ENCODE results near the gene NDFIP1.
"Not testable (repeated sequence)": the region's sequence is repeated elsewhere in the genome, so short reads cannot be mapped to it uniquely, and the experiment has no call there.

The NDFIP1 gene, protein sequence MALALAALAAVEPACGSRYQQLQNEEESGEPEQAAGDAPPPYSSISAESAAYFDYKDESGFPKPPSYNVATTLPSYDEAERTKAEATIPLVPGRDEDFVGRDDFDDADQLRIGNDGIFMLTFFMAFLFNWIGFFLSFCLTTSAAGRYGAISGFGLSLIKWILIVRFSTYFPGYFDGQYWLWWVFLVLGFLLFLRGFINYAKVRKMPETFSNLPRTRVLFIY
- total RNA-seq: 113 to 122 reads per million in 2 donors

DNA sequence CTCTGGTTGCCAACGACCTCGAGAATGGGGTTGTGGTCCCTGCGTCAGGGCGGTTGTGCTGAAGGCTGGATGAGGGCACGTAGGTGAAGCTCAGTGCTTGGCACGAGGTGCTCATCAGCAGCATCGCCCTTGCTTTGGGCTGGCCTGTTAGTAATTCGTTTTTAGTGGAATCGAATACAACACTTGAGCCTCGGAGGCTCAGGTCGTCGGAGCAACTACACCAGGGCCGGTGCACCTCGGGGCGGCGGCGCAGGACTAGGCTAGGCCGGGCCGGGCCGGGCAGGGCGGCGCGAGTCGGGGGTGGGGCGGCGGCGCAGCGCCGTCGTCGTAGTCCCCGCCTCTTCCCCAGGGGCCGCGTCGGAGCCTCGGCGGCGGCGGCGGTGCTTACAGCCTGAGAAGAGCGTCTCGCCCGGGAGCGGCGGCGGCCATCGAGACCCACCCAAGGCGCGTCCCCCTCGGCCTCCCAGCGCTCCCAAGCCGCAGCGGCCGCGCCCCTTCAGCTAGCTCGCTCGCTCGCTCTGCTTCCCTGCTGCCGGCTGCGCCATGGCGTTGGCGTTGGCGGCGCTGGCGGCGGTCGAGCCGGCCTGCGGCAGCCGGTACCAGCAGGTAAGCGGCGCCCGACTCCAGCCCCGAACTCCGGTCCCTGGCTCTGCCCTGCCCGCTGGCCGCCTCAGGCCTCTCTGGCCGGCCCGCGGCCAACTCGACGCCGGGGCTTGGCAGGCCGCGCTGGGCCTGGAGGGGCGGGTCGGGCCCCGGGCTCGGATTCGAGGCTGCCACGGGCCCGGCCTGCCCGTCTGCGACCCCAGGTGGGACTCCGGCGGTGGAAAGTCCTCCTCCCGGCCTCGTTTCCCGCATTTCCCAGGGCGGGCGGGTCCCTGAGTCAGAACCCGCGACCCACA, at the start of gene NDFIP1:
Gene NDFIP1, plus strand, starts transcription at position 348 of the 899 bp plus-strand sequence. Its CDS starts 196 bp downstream, at position 544.
- DNase-seq: peak; percentile 77

DNA sequence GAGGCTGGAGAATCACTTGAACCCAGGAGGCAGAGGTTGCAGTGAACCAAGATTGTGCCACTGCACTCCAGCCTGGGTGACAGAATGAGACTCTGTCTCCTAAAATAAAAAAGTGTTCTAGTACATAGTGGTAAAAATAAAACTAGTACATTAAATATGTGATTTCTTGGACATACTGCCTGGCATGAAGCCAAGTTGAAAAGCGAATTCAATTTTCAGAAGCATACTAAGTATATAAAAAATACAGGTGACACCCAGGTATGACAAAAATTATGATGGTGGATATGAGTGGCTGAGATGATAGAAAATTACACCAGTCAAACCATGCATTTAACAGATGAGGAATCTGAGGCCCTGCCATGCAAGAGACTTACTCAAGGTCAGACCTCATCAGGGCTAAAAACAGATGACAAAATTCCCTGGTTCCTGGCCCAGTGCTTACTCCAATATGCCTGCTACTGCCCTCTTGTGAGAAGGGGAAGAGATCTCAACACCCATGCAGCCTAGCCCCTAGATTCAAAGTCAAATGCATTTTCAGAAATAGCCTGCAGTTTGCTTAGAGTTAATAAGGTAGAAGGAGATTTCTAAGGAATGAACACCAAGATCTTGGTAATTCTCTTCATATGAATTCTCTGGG, 49.2 kb upstream of the NDFIP1 start:
- DNase-seq: no peak

DNA sequence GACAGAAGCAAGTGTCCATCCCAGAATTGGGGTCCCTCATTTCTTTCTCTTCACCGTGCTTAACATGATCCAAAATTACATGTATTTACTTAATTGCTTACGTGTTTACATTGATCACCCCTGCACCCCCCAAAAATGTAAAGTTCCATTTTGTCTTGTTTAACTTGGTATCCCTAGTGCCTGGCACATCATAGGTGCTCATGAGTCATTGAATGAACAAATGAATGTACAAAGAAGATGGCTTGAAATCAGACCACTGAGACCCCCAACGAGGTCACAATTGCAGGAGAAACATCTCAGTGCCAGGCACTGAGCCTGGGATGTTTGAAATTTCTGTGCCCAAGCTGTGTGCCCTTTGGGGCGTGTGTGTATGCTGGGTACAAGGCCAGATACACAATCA, 45.2 kb upstream of the NDFIP1 start:
- DNase-seq: no peak

DNA sequence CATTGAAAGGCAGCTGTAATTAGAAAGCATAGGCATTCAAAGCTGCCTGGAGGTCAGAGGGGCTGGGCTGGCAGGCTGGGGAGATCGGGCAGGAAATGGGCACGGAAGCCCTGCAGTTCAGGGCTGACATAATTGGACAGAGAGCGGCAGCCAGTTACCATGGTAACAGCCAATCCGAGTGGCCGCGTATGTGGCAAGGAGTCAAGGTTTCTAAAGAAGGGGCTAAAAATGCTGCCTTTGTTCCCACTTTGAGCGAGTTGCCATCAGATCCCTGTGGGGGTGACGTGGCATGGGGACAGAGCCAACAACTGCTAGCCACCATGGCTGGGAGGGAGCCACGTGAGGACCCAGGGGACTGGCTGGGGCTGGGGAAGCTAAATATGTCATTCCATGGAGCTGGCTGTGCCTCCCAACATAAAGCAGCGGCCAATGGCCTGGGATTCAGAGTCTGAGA, 44.7 kb upstream of the NDFIP1 start:
- no peak for DNase-seq

DNA sequence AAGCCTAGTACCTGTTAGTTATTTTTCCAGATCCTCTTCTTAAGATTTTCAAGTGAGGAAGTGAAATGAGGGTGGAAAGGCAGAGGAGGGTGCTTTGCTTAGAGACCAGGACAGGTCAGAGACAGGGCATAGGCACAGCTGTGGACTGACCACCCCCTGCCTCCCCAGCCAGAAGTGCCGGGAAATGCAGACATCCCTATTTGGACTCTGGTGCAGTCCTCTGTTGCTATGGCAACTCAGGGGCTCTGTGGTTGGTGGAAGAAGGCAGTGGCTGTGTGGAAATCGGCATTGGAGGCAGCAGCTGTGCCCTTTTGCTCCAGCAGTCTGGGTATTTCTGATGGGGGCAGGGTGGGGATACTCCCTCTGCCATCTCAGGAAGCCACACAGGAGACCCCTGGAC, 43.3 kb upstream of the NDFIP1 start:
- DNase-seq: no peak

DNA sequence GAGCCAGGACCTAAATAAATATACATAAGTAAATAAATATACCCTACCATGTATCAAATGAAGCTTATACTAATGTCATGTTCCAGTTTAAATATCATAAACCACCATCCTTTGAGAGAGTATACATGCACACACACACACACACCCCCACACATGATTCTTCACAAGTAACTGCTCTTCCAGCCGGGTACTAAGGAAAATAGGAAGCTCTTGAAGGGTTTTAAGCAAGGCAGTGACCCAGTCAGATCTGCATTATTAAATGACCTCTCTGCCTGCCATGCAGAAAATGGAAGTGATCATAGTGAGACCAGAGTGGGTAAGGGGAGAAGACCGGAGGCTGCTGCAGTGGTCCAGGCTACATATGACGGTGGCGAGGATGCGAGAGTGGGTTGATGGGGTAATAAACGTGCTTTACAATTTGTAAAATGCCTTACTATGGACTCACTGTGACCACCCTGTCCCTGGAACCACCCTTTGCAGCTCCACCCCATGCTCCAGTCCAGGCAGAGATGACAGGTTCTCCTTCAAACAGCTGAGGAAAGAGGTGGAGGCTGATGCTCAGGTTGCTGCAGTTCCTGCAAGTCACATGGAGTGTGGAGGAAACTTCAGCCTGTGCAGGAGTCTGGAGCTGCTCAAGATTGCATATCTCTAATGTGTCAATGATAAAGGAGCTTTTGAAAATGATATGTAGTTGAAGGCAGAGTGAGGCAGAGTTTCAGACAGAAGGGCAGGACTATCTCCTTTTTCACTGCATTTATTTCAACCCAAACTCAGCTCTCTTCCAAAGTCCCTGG, 38.8 kb upstream of the NDFIP1 start:
- no peak for DNase-seq

DNA sequence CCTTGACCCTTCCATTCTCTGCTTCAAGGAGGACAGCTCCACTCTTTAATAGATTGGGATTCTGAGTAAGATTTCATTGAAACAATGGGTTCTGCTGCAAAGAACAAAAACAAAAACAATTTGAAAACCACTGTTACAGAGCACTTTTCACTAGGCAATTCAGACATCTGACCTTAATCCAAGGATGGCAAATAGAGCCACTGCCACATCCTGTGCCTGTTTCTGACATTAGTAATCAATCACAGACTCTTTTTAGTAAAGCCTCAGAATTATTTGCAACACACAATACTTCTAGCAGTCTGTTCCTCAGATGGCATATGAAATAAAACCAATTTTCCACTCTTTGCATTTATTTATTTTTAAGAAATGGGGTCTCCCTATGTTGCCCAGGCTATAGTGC, 37.8 kb upstream of the NDFIP1 start:
- no peak for DNase-seq

DNA sequence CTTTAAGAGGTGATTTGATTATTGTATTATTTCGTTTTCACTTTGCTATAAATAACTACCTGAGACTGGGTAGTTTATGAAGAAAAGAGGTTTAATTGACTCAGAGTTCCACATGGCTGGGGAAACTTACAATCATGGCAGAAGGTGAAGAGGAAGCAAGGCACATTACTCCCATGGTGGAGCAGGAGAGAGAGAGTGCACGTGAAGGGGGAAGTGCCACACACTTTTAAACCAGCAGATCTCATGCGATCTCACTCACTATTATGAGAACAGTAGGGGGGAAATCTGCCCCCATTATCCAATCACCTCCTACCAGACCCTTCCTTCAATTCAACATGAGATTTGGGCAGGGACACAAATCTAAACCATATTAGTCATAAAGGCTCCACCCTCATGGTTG, 36.1 kb upstream of the NDFIP1 start:
- no peak for DNase-seq

DNA sequence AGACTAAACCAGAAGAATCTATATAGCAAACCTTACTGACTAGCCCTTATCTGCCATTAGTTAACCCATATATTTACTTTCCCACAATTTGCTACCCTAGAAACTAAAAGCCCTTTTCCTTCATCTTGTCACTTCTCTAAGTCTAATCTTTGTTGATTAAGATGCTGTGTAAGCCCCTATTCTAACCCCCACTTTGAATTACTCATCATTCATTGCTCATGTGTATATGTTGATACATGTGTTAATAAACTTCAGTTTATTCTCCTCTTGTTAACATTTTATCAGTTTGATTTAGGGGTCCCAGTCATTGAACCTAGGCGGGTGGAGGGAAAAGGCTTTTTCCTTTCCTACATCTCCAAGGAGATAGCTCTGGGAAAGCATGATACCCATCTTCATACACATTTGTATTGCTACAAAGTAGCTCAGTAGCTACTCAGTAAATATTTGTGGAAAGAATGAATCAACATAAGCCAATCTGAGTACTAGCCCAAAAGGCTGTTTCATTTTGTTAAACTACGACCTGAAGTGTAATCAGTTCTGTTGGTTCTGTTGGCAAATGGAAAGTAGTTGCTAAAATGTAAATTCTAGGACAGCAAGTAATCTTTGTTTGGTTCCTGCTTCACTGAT, 35.1 kb upstream of the NDFIP1 start:
- no peak for DNase-seq

DNA sequence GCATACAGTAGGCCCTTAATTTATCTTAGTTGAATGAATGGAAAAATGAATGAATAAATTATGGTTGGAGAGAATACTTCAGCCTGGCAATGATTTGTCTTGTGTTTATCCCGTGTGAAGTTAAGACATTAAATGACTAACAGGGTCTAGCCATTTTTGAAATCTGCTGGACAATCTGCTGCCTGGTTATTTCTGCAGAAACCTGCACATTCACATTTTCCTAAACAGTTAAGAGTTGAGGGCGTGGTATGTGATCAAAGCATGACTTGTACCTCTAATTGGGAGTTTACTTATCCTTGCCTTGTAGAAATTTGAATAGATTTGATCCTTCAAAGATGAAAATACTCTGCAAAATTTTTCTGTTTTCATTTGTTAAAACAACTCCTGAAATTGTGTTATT, 34.6 kb upstream of the NDFIP1 start:
- no peak for DNase-seq

DNA sequence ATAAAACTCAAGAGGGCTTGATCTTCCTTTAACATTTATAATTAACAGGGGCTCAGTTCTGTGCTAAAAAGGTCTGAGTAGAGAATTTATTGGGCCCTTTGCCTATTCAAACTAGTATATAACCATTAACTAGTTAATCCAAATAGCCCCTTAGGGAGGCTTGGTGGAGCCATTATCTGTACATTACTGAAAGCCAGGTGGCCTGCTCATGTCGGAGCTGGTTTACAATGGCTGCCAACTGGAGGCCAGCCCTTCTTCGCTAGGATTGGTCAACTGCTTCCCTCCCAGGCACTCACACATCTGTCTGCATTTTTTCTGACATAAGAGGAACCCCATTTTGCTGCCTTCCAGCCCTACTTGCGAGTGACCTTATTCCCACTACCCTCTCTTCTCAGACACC, 30.4 kb upstream of the NDFIP1 start:
- no peak for DNase-seq

DNA sequence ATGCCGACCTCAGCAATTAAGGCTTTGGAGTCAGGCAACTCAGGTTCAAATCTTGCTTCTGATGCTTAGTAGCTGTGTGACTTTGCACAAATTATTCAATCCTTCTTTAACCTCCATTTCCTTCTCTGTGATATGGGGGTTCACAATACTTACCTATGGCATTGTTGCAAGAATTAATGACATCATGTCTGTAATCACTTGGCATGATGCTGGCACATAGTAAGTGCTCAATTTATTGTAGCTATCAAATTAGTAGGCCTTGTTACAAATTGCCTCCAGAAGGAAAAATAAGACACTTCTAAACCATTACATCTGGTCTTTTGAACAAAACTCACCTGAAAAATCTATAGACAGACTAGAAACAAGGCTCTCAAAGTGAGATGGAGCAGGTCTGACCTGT, 29.9 kb upstream of the NDFIP1 start:
- no peak for DNase-seq

DNA sequence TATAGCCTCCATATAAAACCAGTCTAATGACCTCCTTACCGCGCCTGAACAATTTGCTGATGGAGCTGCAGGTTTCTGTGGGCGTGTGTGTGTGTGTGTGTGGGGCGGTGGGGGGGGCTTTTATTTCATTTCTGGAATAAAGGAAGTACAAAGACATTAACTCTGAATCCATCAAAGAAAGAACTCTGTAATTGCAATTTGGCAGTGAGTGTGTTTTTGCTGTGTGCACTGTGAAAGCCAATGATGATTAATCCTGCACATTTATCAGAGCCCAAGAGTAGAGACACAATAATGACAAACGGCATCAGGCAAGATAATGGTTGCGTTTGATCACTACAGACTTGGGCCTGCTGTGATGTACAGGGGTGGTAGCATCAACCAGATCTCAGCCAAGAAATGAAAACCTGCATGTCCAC, 29.3 kb upstream of the NDFIP1 start:
- DNase-seq: no peak

DNA sequence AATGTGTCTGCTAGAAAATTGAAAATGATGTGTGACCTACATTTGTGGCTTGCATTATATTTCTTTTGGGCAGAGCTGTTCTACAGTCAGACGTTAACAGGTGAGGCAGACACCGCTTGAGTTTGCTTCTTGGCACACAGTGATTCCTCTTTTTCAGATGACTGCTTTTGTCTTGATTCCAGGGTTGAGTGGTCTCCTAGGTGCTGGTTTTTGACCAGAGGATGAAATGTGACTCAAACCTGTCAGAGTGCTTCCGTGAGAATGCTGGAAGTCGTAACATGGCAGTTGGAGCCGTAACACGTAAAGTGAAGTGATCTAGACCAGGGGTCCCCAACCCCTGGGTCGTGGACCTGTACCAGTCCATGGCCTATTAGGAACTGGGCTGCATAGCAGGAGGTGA, 28.3 kb upstream of the NDFIP1 start:
- no peak for DNase-seq

DNA sequence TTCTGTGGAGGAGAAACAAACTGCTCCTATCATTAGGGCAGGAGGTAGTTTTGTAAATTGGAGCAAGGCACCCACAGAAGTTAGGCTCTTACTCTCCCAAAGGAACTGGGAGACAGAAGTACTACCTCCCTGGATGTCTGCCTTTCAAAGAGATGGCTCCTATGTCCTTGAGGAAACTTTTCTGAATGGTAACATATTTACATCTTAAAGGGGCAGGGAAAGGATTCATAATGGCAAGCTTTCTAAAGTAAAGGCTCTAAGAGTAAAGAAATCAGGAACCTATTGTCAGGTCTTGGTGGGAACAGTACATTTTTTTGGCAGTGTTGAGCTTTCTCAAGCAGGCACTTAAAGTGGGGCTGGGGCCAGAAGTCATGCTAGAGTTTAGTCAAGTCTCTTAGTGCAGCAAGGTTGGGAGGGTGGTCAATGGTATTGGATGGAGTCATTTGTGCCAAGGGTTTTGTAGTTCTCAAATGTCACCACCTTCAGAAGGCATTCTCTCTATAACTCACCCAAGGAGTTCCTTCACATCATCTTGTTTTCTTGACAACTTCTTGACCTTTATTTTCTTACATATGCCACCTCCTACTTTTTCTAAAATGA, 26.3 kb upstream of the NDFIP1 start:
- DNase-seq: no peak

DNA sequence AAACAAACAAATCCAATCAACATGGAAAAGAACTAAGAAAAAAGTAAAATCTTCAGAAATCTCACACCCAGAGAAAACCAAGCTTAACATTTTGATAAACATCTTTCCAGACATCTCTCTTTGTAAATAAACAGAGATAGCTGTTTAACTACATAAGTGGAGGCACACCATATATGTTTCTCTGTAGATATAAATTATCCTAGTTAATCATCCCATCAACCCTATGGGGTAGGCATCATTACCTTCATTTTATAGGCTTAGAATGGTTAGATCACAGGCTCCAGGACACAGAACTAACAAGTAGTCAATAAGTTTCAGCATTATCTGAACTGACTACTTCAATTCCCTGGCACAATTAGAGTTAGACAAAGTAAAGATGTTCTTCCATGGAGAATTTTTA, 22.4 kb upstream of the NDFIP1 start:
- DNase-seq: no peak

DNA sequence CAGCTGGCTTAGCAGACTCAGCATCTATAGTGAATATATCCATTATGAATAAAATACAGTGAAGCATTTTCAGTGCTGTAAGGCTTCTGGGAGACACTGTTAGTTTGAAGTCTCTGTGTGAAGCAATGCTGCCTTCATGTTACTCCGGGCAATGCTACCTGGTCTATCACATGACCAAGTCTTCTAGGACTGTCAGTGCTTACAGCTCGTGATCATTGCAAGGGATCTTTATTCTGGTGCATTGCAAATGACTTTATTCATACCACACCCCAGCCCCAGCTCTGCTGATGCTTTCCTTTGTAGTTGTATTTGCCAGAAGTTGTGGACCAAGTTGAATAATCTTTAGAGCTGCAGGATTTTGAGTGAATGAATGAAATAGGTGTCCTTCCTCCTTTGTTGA, 21.9 kb upstream of the NDFIP1 start:
- DNase-seq: no peak

DNA sequence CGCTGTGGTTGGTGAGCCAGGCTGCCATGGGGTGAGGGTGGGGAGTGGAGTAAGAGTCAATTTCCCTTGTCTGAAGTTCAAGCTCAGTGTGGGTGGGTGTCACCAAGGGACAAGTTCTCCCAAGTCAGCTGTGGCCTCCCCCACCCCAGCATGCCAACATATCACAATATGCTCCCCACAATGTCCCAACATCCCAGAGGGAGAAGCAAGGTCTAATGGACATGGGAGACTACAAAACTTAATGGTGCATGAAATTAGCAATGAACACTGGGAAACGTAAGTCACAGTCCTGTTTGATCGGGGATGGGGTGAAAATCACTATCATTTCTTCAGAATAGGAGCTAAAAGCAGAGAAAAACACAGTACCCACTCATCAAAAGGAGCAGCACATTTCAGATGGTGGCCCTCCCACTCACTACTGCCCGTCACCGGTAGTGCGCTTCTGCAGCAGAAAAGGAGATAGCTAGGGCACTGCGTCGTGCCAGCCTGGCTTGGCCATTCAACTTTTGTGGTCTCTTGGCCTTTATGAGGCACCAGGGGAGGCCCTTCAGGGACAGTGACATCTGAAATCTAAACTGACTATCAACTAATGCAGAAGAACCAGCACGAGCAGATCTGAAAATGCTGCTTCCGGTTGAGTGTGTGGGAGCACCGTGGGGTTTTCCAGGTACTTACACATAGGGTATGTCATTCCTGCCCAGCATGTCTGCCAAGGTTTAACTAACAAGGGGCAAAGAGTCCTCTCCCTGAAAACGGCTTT, 20.5 kb upstream of the NDFIP1 start:
- DNase-seq: peak; percentile 23

DNA sequence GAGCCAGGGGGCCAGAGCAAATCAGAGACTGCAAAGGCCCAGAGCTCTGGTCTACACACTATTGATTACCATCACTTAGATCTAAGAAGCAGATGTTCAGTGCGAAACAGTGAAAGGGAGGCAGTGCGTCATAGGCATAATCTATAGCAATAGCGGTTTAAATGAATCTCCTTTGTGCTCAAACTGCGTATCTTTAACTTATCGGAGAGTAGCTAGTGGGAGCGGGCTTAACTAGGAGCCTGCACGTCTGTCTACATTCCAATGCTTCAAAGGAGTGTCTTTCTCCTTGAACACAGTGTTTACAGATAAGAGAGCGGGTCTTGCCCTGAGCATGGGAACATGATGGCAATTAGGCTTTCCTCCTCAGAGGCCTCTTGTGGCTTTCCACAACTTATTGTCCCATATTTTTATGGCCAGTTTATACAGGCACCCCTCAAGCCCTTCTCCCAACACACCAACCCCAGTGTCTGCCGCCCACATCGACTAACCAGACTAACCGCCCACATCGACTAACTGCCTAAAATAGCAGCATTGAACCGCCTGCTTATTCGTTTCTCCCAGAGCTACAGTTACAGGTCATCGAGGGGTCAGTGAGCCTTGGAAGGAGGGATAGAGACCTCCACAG, 19.6 kb upstream of the NDFIP1 start:
- not testable (repeated sequence) for DNase-seq

DNA sequence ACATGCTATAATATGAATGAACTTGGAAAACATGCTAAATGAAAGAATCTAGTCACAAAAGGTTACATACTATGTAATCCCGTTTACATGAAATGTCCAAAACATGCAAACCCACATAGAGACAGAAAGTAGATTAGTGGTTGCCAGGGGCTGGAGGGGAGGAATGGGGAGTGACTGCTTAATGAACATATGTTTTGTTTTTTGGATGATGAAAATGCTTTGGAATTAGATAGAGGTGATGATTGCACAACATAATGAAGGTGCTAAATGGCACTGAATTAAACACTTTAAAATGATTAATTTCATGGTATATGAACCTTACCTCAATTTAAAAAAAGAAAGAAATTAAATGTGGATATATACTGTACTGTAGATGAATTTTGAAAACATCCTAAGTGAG, 17.6 kb upstream of the NDFIP1 start:
- DNase-seq: no peak

DNA sequence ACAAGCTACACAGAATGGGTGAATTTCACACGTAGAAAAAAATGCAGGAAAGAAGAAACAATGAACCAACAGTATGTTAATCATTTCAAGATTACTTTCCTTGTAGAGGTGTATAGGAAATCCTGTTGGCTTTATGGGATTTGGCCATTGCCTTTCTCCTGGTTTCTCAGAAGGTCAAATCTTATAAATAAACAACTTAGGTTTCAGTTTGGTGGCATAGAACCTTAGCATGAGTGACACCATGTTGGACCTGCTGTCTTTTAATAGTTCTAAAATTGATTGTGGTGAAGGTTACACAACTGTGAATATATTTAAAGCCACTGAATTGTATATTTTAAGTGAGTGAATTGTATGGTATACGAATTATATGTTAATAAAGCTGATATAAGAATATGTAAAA, 16.7 kb upstream of the NDFIP1 start:
- no peak for DNase-seq
